NOMO-1 treated with DMSO at 0.1 percent for 48 hours (cell line): ENCODE data around the gene PCGF3.
"Not testable (repeated sequence)": the region's sequence is repeated elsewhere in the genome, so short reads cannot be mapped to it uniquely, and the experiment has no call there.

ENCODE experiments used
- DNase-seq: peaks from one replicate; lab custom pipeline; 2025; ENCODE audit not compliant: unreplicated experiment; lab: John Stamatoyannopoulos, UW

Gene PCGF3

GRCh38 chr4:762211-763190 is 56.9 kb downstream of the PCGF3 start:
- no peak for DNase-seq

- no peak for DNase-seq
Observed at GRCh38 chr4:763191-763810, 57.7 kb downstream of the PCGF3 start.

- DNase-seq, result no peak
Observed at GRCh38 chr4:763922-764321, 58.3 kb downstream of the PCGF3 start.

DNA sequence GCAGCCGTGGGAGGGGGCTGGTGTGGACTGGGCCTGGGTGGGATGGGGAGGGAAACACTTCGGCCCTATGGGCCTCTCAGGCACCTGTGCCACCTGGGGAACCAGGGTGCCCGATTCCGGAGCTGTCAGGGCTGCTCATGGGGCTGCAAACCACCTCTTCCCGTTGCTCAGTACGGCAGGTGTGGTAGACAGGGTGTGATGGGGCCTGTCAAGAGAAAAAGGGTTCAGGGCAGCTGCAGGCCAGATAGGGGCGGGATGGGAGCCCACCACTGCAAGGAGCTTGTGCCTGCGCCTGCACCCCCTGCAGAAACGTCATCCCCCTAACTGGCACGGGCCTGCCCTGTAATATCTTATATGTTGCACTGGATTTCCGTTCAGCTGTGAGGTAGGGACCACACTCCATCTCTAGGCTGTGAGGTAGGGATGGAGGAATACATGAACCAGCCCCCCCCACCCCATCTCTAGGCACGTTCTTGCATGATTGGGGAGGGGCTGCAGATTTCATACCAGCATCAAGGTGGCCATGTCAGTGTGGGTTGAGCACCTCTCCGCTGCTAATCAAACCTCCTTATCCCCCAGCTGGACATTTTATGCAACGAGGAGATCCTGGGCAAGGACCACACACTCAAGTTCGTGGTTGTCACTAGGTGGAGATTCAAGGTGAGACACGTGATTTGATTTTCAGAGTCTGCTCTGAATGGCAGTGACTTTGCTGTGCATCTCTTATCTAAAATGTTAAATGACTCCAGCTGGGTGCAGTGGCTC is 59.0 kb downstream of the PCGF3 start:
- no peak for DNase-seq

GRCh38 chr4:766152-766515 is 60.5 kb downstream of the PCGF3 start:
- DNase-seq, result no peak

- no peak for DNase-seq
Observed at GRCh38 chr4:766559-767283, 61.1 kb downstream of the PCGF3 start.

- DNase-seq, result no peak
Observed at GRCh38 chr4:768076-768475, 62.4 kb downstream of the PCGF3 start.

GRCh38 chr4:768995-769394 is 63.4 kb downstream of the PCGF3 start:
- DNase-seq, result no peak

DNA sequence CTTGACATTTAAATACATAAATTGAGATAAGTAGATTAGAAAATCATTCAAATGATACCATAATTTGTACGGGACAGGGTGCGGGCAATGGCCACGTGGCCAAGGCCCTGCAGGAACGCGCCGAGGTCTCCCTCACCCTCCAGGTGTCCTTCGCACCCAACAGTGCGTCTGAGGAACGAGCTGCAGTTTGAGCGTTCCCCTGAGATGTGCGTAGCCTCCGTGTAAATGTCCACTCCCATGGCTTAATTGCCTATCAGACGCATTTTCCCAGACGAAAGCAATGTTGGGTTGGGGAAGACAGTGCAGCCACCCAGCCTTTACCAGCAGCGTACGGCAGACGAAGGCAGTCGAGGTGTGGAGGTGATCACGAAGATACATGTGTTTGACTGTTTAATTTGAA is 63.9 kb downstream of the PCGF3 start:
- DNase-seq, result no peak

GRCh38 chr4:770022-770421 is 64.4 kb downstream of the PCGF3 start:
- no peak for DNase-seq

DNA sequence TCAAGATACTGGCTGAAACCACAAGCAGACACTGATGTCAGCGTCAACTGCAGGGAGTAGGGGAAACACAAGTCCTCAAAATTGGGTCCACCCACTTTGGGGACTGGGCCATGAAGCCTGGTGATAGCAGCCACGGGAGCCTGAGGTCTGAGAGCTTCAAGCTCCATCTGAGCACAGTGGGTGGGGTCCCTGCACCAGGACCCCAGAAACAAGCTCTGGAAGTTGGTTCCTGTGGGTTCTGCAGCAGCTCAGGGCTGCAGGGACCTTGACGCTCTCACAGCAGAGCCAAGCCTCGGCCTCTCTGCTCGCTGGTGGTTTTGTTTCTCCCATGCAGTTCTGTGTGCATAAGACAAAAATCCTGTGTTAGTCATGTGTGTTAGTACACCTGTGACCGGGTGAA is 65.8 kb downstream of the PCGF3 start:
- DNase-seq, result no peak

GRCh38 chr4:772118-772517 is 66.5 kb downstream of the PCGF3 start:
- no peak for DNase-seq

DNA sequence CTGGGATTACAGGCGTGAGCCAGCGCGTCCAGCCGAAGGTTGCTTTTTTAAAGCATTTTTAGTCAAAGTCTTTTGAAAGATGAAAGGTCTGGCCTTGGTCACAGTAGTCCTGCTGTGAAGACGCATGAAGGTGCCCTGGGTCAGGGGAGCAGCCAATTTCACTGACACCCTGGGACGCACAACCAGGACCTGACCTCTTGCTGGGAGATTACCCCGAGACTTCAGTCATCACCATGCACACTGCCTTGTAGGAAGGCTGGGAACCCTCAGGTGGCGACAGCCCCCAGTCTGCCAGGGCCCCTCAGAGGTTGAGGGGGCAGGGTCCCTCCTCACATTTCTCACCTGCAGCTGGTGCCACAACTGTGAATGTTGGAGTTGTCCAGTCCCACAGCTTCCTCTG is 67.1 kb downstream of the PCGF3 start:
- no peak for DNase-seq

GRCh38 chr4:773214-773613 is 67.6 kb downstream of the PCGF3 start:
- no peak for DNase-seq

DNA sequence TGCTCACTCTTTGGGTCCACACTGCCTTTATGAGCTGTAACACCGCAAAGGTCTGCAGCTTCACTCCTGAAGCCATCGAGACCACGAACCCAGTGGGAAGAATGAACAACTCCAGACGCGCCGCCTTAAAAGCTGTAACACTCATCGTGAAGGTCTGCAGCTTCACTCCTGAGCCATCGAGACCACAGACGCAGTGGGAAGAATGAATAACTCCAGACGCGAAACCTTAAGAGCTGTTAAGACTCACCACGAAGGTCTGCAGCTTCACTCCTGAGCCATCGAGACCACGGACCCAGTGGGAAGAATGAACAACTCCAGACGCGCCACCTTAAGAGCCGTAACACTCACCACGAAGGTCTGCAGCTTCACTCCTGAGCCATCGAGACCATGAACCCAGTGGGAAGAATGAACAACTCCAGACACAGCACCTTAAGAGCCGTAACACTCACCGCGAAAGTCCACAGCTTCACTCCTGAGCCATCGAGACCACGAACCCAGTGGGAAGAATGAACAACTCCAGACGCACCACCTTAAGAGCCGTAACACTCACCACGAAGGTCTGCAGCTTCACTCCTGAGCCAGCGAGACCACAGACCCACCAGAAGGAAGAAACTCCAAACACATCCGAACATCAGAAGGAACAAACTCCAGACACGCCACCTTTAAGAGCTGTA is 68.9 kb downstream of the PCGF3 start:
- DNase-seq, result not testable (repeated sequence)

GRCh38 chr4:775485-775884 is 69.9 kb downstream of the PCGF3 start:
- DNase-seq, result not testable (repeated sequence)

- no peak for DNase-seq
Observed at GRCh38 chr4:776743-777441, 71.3 kb downstream of the PCGF3 start.

DNA sequence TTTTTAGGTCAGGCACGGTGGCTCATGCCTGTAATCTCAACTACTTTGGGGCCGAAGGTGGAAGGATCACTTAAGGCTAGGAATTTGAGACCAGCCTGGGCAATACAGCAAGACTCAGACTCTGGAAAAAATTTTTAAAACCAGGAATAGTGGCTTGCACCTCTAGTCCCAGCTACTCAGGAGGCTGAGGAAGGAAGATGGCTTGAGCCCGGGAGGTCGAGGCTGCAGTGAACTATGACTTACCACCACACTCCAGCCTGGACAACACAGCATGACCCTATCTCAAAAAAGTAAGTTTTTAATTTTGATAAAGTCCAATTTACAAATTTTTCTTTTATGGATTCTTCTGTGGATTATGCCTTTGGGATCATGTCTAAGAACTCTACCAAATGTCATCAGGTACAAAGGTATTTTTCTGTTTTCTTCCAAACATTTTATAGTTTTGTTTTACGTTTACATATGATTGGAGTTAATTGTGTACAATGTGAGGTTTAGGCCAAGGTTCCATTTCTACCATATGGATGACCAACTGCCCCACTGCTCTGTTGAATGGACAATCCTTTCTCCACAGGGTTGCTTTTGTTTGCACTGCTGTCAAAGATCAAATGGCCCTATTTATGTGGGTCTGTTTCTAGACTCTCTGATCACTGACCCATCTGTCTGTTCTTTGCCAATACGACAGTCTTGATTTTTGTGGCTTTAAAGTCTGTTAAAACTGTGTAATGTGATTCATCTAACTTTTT is 72.1 kb downstream of the PCGF3 start:
- DNase-seq, result no peak

DNA sequence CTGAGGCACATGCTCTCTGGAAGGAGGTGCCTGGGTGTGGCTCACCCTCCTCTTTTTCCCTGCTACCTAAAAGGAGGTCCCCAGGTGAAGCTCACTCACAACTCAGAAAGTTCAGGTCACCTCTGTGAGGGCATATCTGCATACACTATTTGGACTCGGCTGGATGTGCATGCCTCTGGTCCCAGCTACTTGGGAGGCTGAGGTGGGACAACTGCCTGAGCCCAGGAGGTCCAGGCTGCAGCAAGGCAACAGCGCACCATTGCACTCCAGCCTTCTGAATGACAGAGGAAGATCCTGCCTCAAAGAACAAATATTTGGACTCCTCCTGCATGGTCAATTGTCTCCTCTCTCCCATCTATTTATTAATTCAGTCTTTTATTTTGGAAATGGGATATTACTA is 73.9 kb downstream of the PCGF3 start:
- DNase-seq, result no peak
